ES-I3 (cell line): ENCODE data around the gene TRIM10.

Source experiments
- H3K36me3 ChIP-seq: 2 replicates; pipeline ENCODE4 v1.6.1; 2013; ENCODE audit warnings: mild to moderate bottlenecking, low read length, control low read depth, moderate library complexity; ENCODE audit not compliant: insufficient read depth
- H3K4me1 ChIP-seq: 2 replicates; pipeline ENCODE4 v1.6.1; 2013; ENCODE audit warnings: mild to moderate bottlenecking, control low read depth, low read length; ENCODE audit not compliant: insufficient read depth
- H3K9ac ChIP-seq: 2 replicates; pipeline ENCODE4 v1.6.1; 2013; ENCODE audit warnings: low read depth, mild to moderate bottlenecking, low read length, moderate library complexity
- H3K9me3 ChIP-seq: 2 replicates; pipeline ENCODE4 v1.6.1; 2013; ENCODE audit warnings: mild to moderate bottlenecking, low read length, moderate library complexity; ENCODE audit not compliant: control insufficient read depth, insufficient read depth

The TRIM10 gene

GRCh38 chr6:30160785-30161531 lies at the start of gene TRIM10:
TRIM10 (minus strand) TSS chr6:30161211; CDS start chr6:30160858, 353 bp downstream.
- no peaks in the 10 kb centered on the region for H3K4me1 ChIP-seq
- no peaks in the 10 kb centered on the region for H3K36me3 ChIP-seq
- H3K9me3 ChIP-seq, result no peaks in the 10 kb centered on the region
- no peak within 1 kb of the TSS for H3K9ac ChIP-seq

- H3K4me1 ChIP-seq, result peaks cover 39% of the 10 kb centered on the region
- H3K9ac ChIP-seq, result no peak overlapping the region
- no peaks in the 10 kb centered on the region for H3K36me3 ChIP-seq
- H3K9me3 ChIP-seq, result no peaks in the 10 kb centered on the region
Observed at GRCh38 chr6:30207619-30208295, 46.7 kb upstream of the TRIM10 start.

- Histone ChIP-seq H3K9me3 (no peaks in the 10 kb centered on the region), H3K36me3 (no peaks in the 10 kb centered on the region), H3K4me1 (peaks cover 44% of the 10 kb centered on the region), H3K9ac (no peak overlapping the region)
Observed at GRCh38 chr6:30206799-30207618, 46.0 kb upstream of the TRIM10 start.

GRCh38 chr6:30206152-30206551 lies 45.1 kb upstream of the TRIM10 start:
- no peak overlapping the region for H3K9ac ChIP-seq
- H3K4me1 ChIP-seq, result peaks cover 41% of the 10 kb centered on the region
- no peaks in the 10 kb centered on the region for H3K36me3 ChIP-seq
- no peaks in the 10 kb centered on the region for H3K9me3 ChIP-seq

- Histone ChIP-seq H3K36me3 (peaks cover 3% of the 10 kb centered on the region; the same call in 1 of the 2 replicates), H3K9ac (no peak overlapping the region), H3K9me3 (no peaks in the 10 kb centered on the region), H3K4me1 (peaks cover 48% of the 10 kb centered on the region)
Observed at GRCh38 chr6:30204116-30204515, 43.1 kb upstream of the TRIM10 start.

GRCh38 chr6:30202366-30202765 lies 41.4 kb upstream of the TRIM10 start:
- Histone ChIP-seq H3K9me3 (no peaks in the 10 kb centered on the region), H3K4me1 (peaks cover 36% of the 10 kb centered on the region), H3K9ac (no peak overlapping the region), H3K36me3 (peaks cover 5% of the 10 kb centered on the region; the same call in 1 of the 2 replicates)

- Histone ChIP-seq H3K4me1 (peaks cover 27% of the 10 kb centered on the region), H3K9ac (no peak overlapping the region), H3K9me3 (no peaks in the 10 kb centered on the region), H3K36me3 (peaks cover 5% of the 10 kb centered on the region; the same call in 1 of the 2 replicates)
Observed at GRCh38 chr6:30200551-30201281, 39.7 kb upstream of the TRIM10 start.

GRCh38 chr6:30198166-30199084 lies 37.4 kb upstream of the TRIM10 start:
- Histone ChIP-seq H3K4me1 (peaks cover 25% of the 10 kb centered on the region), H3K9me3 (no peaks in the 10 kb centered on the region), H3K36me3 (peaks cover 5% of the 10 kb centered on the region; the same call in 1 of the 2 replicates), H3K9ac (no peak overlapping the region)

GRCh38 chr6:30196376-30196775 lies 35.4 kb upstream of the TRIM10 start:
- H3K9me3 ChIP-seq, result no peaks in the 10 kb centered on the region
- H3K4me1 ChIP-seq, result peaks cover 17% of the 10 kb centered on the region
- peaks cover 9% of the 10 kb centered on the region for H3K36me3 ChIP-seq
- no peak overlapping the region for H3K9ac ChIP-seq

GRCh38 chr6:30195951-30196350 lies 34.9 kb upstream of the TRIM10 start:
- Histone ChIP-seq H3K36me3 (peaks cover 11% of the 10 kb centered on the region), H3K9ac (no peak overlapping the region), H3K4me1 (peaks cover 12% of the 10 kb centered on the region; the same call in 1 of the 2 replicates), H3K9me3 (no peaks in the 10 kb centered on the region)

- 0 out of 2 replicates have a peak, but pooled peaks cover 8% of the 10 kb centered on the region for H3K4me1 ChIP-seq
- H3K9ac ChIP-seq, result no peak overlapping the region
- H3K9me3 ChIP-seq, result no peaks in the 10 kb centered on the region
- peaks cover 13% of the 10 kb centered on the region for H3K36me3 ChIP-seq
Observed at GRCh38 chr6:30194797-30195690, 34.0 kb upstream of the TRIM10 start.

GRCh38 chr6:30192076-30192475 lies 31.1 kb upstream of the TRIM10 start:
- H3K36me3 ChIP-seq, result peaks cover 29% of the 10 kb centered on the region
- no peak overlapping the region for H3K9ac ChIP-seq
- no peaks in the 10 kb centered on the region for H3K9me3 ChIP-seq
- 0 out of 2 replicates have a peak, but pooled peaks cover 8% of the 10 kb centered on the region for H3K4me1 ChIP-seq
